GM23338 (cell line): ENCODE results near the gene TMEM190.

Experiments used
- CREB1 ChIP-seq: fragments of 250-450 bp; sonication (Bioruptor Pico); IDR thresholded peaks from 2 replicates; pipeline ENCODE4 v1.5.0; 2020; ENCODE audit warnings: low read depth, mild to moderate bottlenecking, moderate library complexity
- CTCF ChIP-seq, 2 experiments: fragments of 200-600 bp in 1 of 2; sonication (generic) in 1 of 2; conservative IDR thresholded peaks; 2 replicates each; pipeline versions ENCODE4 v1.5.1 to v1.6.1; 2016 to 2017; ENCODE audit warnings: antibody characterized with exemption in 2 of 2, low read depth in 2 of 2, mild to moderate bottlenecking in 2 of 2, moderate library complexity in 1 of 2
- EZH2 ChIP-seq: fragments of 200-600 bp; sonication (generic); IDR thresholded peaks from one replicate; pipeline ENCODE4 v1.8.0; 2017; ENCODE audit warnings: antibody characterized with exemption, mild to moderate bottlenecking, low read depth; ENCODE audit not compliant: unreplicated experiment
- POLR2AphosphoS5 ChIP-seq: IDR thresholded peaks from 2 replicates; pipeline ENCODE4 v1.6.1; 2016; ENCODE audit warnings: antibody characterized with exemption, low read depth

GRCh38 chr19:55382522-55383054, 6.0 kb downstream of the TMEM190 start:
- TF ChIP-seq CTCF (conservative IDR thresholded peaks at IDR 0.05; ENCODE audit: low read depth in 2 of 2), result no peak
- TF ChIP-seq EZH2, result no peak
- no peak for TF ChIP-seq POLR2AphosphoS5
- no peak for TF ChIP-seq CREB1 (CRISPR knock-in tag)
